IMR-90 (cell line): ENCODE measurements around the gene SLAMF1. TPM values are rescaled to one million over a fixed set of nuclear protein-coding genes. Genes with fewer than 3 reads are reported as not detected.

Experiments used
- ATAC-seq: fragments of 200-7000 bp; cut with Tn5 transposase; 2 replicates; pipeline ENCODE4 v1.9.1; 2020; ENCODE audit warnings: low read depth, mild to moderate bottlenecking, moderate library complexity
- BruUV-seq: library from RNA; stranded (reverse); fragments of 400-500 nt; replicated peaks from 2 replicates; lab custom pipeline; 2021; lab: Mats Ljungman, UMichigan
- CTCF ChIA-PET: fragments of 300-600 bp; formaldehyde crosslinking; extraction: SDS; loops from one replicate; lab custom pipeline; 2021; ENCODE audit warnings: antibody characterized with exemption; lab: Yijun Ruan, JAX
- POLR2A ChIA-PET: fragments of 300-600 bp; sonication (Branson Sonifier 250); formaldehyde crosslinking; loops from one replicate; lab custom pipeline; 2022; ENCODE audit warnings: antibody characterized with exemption; ENCODE audit not compliant: unreplicated experiment; lab: Charles Lee
- DNase-seq: peaks from one replicate; pipeline ENCODE4 v3.0.0; 2013
- H2AFZ ChIP-seq: replicated peaks from 2 replicates; pipeline ENCODE3; 2013; ENCODE audit warnings: low read length, mild to moderate bottlenecking; ENCODE audit not compliant: poor library complexity
- H2AK5ac ChIP-seq: 2 replicates; pipeline ENCODE4 v1.6.1; 2013; ENCODE audit warnings: low read depth, low read length, inconsistent platforms
- H2AK9ac ChIP-seq: replicated peaks from 2 replicates; pipeline ENCODE3; 2013; ENCODE audit warnings: mild to moderate bottlenecking, low read depth, low read length, moderate library complexity; ENCODE audit not compliant: poor library complexity
- H2BK120ac ChIP-seq: 2 replicates; pipeline ENCODE4 v1.6.1; 2013; ENCODE audit warnings: low read depth, low read length, inconsistent platforms
- H2BK15ac ChIP-seq: 3 replicates; pipeline ENCODE4 v1.6.1; 2013; ENCODE audit warnings: low read depth, low read length, inconsistent platforms
- H2BK20ac ChIP-seq: 2 replicates; pipeline ENCODE4 v1.6.1; 2013; ENCODE audit warnings: low read depth, mild to moderate bottlenecking, inconsistent platforms, low read length, moderate library complexity
- H2BK5ac ChIP-seq: 2 replicates; pipeline ENCODE4 v1.6.1; 2013; ENCODE audit warnings: mild to moderate bottlenecking, low read depth, low read length, inconsistent platforms; ENCODE audit not compliant: poor library complexity, severe bottlenecking
- H3K14ac ChIP-seq: replicated peaks from 2 replicates; pipeline ENCODE4 v1.6.1; 2013; ENCODE audit warnings: low read depth, low read length, inconsistent platforms
- H3K18ac ChIP-seq: 2 replicates; pipeline ENCODE4 v1.6.1; 2013; ENCODE audit warnings: low read depth, low read length, control low read depth
- H3K23ac ChIP-seq: 2 replicates; pipeline ENCODE4 v1.6.1; 2013; ENCODE audit warnings: low read depth, low read length, inconsistent platforms
- H3K27ac ChIP-seq: 2 replicates; pipeline ENCODE4 v1.5.1; 2013; ENCODE audit warnings: mild to moderate bottlenecking, control low read depth, low read length; ENCODE audit not compliant: insufficient read depth
- H3K27me3 ChIP-seq: 2 replicates; pipeline ENCODE4 v1.6.1; 2013; ENCODE audit warnings: low read length; ENCODE audit not compliant: control insufficient read depth, insufficient read depth
- H3K36me3 ChIP-seq: 2 replicates; pipeline ENCODE4 v1.6.1; 2013; ENCODE audit warnings: low read length, mixed read lengths; ENCODE audit not compliant: control insufficient read depth, insufficient read depth
- H3K4ac ChIP-seq: 2 replicates; pipeline ENCODE4 v1.6.1; 2013; ENCODE audit warnings: low read depth, low read length, inconsistent platforms
- H3K4me1 ChIP-seq: 2 replicates; pipeline ENCODE4 v1.6.1; 2013; ENCODE audit warnings: low read length, mixed read lengths; ENCODE audit not compliant: control insufficient read depth, insufficient read depth
- H3K4me2 ChIP-seq: 2 replicates; pipeline ENCODE4 v1.6.1; 2013; ENCODE audit warnings: low read depth, mild to moderate bottlenecking, control low read depth, low read length, moderate library complexity
- H3K4me3 ChIP-seq: 2 replicates; pipeline ENCODE4 v1.5.1; 2013; ENCODE audit warnings: low read depth, mild to moderate bottlenecking, control low read depth, low read length, moderate library complexity; ENCODE audit not compliant: insufficient read depth
- H3K56ac ChIP-seq: 2 replicates; pipeline ENCODE4 v1.6.1; 2013; ENCODE audit warnings: low read length, inconsistent platforms; ENCODE audit not compliant: insufficient read depth; ENCODE audit errors: extremely low read depth
- H3K79me1 ChIP-seq, 2 experiments: 2 replicates each; pipeline ENCODE4 v1.6.1; 2013; ENCODE audit warnings: low read length in 2 of 2, inconsistent platforms in 1 of 2, low read depth in 1 of 2
- H3K9ac ChIP-seq: 2 replicates; pipeline ENCODE4 v1.6.1; 2013; ENCODE audit warnings: low read depth, low read length, control low read depth
- H3K9me1 ChIP-seq: 2 replicates; pipeline ENCODE4 v1.6.1; 2013; ENCODE audit warnings: low read length, inconsistent platforms; ENCODE audit not compliant: insufficient read depth
- H3K9me3 ChIP-seq: 2 replicates; pipeline ENCODE4 v1.6.1; 2013; ENCODE audit warnings: low read length; ENCODE audit not compliant: control insufficient read depth, insufficient read depth
- H4K20me1 ChIP-seq: 2 replicates; pipeline ENCODE4 v1.6.1; 2013; ENCODE audit warnings: low read length, inconsistent platforms; ENCODE audit not compliant: insufficient read depth
- H4K5ac ChIP-seq: 2 replicates; pipeline ENCODE4 v1.6.1; 2013; ENCODE audit warnings: mild to moderate bottlenecking, low read depth, low read length, control low read depth
- H4K8ac ChIP-seq, 2 experiments: 2 replicates each; pipeline ENCODE4 v1.6.1; 2013; ENCODE audit warnings: low read depth in 2 of 2, low read length in 2 of 2, control low read depth in 1 of 2, inconsistent platforms in 1 of 2
- H4K91ac ChIP-seq: 2 replicates; pipeline ENCODE4 v1.6.1; 2013; ENCODE audit warnings: low read depth, low read length, inconsistent platforms; ENCODE audit not compliant: insufficient read depth
- BHLHE40 ChIP-seq: fragments of 150-350 bp; IDR thresholded peaks from 2 replicates; pipeline ENCODE4 v1.6.1; 2016; ENCODE audit warnings: mild to moderate bottlenecking, low read depth, low read length
- CEBPB ChIP-seq: IDR thresholded peaks from 2 replicates; pipeline ENCODE4 v1.6.1; 2012; ENCODE audit warnings: low read depth, low read length, improper control_type of control experiment
- CHD1 ChIP-seq: IDR thresholded peaks from 2 replicates; pipeline ENCODE4 v1.6.1; 2012; ENCODE audit warnings: low read depth, low read length, improper control_type of control experiment
- FOS ChIP-seq: fragments of 150-350 bp; IDR thresholded peaks from 2 replicates; pipeline ENCODE4 v1.6.1; 2016; ENCODE audit warnings: low read depth, low read length
- MAFK ChIP-seq: IDR thresholded peaks from 2 replicates; pipeline ENCODE4 v1.6.1; 2012; ENCODE audit warnings: low read depth, low read length, improper control_type of control experiment
- MAZ ChIP-seq: IDR thresholded peaks from 2 replicates; pipeline ENCODE4 v1.6.1; 2012; ENCODE audit warnings: low read depth, mild to moderate bottlenecking, low read length, improper control_type of control experiment, moderate library complexity, borderline replicate concordance
- MXI1 ChIP-seq: IDR thresholded peaks from 2 replicates; pipeline ENCODE4 v1.6.1; 2012; ENCODE audit warnings: low read depth, mild to moderate bottlenecking, low read length, moderate library complexity, borderline replicate concordance
- POLR2A ChIP-seq: IDR thresholded peaks from 2 replicates; pipeline ENCODE4 v1.6.1; 2012; ENCODE audit warnings: mild to moderate bottlenecking, low read depth, low read length
- RAD21 ChIP-seq: IDR thresholded peaks from 2 replicates; pipeline ENCODE4 v1.6.1; 2012; ENCODE audit warnings: low read length, improper control_type of control experiment
- RCOR1 ChIP-seq: IDR thresholded peaks from 2 replicates; pipeline ENCODE4 v1.6.1; 2012; ENCODE audit warnings: mild to moderate bottlenecking, low read length, improper control_type of control experiment; ENCODE audit not compliant: insufficient replicate concordance
- RFX5 ChIP-seq: IDR thresholded peaks from 2 replicates; pipeline ENCODE4 v1.8.0; 2012; ENCODE audit warnings: low read depth, mild to moderate bottlenecking, low read length, moderate library complexity
- SMC3 ChIP-seq: fragments of 150-350 bp; IDR thresholded peaks from 2 replicates; pipeline ENCODE4 v1.6.1; 2016; ENCODE audit warnings: low read depth, mild to moderate bottlenecking, antibody characterized with exemption, low read length, moderate library complexity
- WGBS, 2 experiments: methylation state at CpG; one replicate each; pipeline versions ENCODE4 v1.1.5 to v1.1.7; 2013; ENCODE audit warnings: missing lambda C conversion rate in 2 of 2; ENCODE audit not compliant: insufficient read length in 1 of 2; ENCODE audit errors: extremely low coverage in 2 of 2; 5-methylcytosine and 5-hydroxymethylcytosine counted together
- dilution Hi-C: fragments of 300-500 bp; cut with HindIII; formaldehyde crosslinking; loops from one replicate; pipeline ENCODE4 v1.14.3; 2018; ENCODE audit warnings: low sequenced_read_pairs; ENCODE audit not compliant: unreplicated experiment
- in situ Hi-C: fragments of 300-500 bp; cut with MboI; formaldehyde crosslinking; loops from 3 replicates; pipeline ENCODE4 v1.14.3; 2019; ENCODE audit warnings: low sequenced_read_pairs, inconsistent platforms, mixed read lengths
- intact Hi-C: fragments of 100-400 bp; cut with micrococcal nuclease; formaldehyde crosslinking; loops from 2 replicates; pipeline ENCODE4 v1.10.0; 2022
- polyA plus RNA-seq, 3 experiments: library from polyadenylated mRNA; depleted of rRNA; stranded (reverse); fragments of >200 nt; gene quantifications; 2 replicates each; pipeline ENCODE4 v1.2.3, GENCODE V29; 2012; ENCODE audit warnings: low replicate concordance in 1 of 3
- total RNA-seq: library from RNA; depleted of rRNA; stranded (reverse); fragments of >200 nt; gene quantifications from 2 replicates; pipeline ENCODE4 v1.2.3, GENCODE V29; 2012
- TF ChIP-seq, protein P1 (sequence below): fragments of 150-350 bp; IDR thresholded peaks from 2 replicates; pipeline ENCODE4 v1.6.1; 2016; ENCODE audit warnings: low read depth, mild to moderate bottlenecking, low read length, moderate library complexity, borderline replicate concordance
- TF ChIP-seq, protein P2 (sequence below): fragments of 150-350 bp; IDR thresholded peaks from 2 replicates; pipeline ENCODE4 v1.6.1; 2017; ENCODE audit warnings: mild to moderate bottlenecking, antibody characterized with exemption, low read length, low read depth
- TF ChIP-seq, protein P3 (sequence below): conservative IDR thresholded peaks from 2 replicates; pipeline ENCODE4 v1.5.1; 2012; ENCODE audit warnings: mild to moderate bottlenecking, low read depth, low read length, improper control_type of control experiment

Gene SLAMF1
- total and polyA plus RNA-seq, 2 of the 4 experiments (the other 2 are of a cell fraction), result not detected

DNA sequence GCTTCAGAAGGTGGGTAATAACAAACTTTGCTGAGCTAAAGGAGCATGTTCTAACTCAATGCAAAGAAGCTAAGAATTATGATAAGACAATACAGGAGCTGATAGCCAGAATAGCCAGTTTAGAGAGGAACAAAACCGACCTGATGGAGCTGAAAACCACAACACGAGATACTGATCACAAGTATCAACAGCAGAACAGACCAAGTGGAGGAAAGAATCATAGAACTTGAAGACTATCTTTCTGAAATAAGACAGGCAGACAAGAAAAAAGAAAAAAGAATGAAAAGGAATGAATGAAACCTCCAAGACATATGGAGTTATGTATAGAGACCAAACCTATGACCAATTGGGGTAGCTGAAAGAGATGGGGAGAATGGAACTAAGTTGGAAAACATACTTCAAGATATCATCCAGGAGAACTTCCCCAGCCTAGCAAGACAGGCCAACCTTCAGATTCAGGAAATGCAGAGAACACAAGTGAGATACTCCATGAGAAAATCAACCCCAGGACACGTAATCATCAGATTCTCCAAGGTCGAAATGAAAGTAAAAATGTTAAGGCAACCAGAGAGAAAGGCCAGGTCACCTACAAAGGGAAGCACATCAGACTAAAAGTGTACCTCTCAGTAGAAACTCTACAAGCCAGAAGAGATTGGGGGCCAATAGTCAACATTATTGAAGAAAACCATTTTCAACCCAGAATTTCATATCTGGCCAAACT, 88.0 kb downstream of the SLAMF1 start:
- intact Hi-C loops, result no loop called here
- Histone ChIP-seq H3K4ac (no peak overlapping the region), H3K14ac (no peak overlapping the region), H2BK120ac (no peak overlapping the region), H2AFZ (no peak overlapping the region), H2BK5ac (no peak overlapping the region), H3K23ac (no peak overlapping the region), H2AK9ac (no peak overlapping the region), H3K56ac (no peak overlapping the region), H3K27me3 (no peaks in the 10 kb centered on the region), H4K5ac (no peak overlapping the region), H3K4me1 (no peaks in the 10 kb centered on the region), H4K91ac (no peak overlapping the region), H3K9me1 (no peaks in the 10 kb centered on the region), H4K8ac (no peak overlapping the region), H3K27ac (no peak overlapping the region), H3K79me1 (no peaks in the 10 kb centered on the region), H2BK15ac (no peak overlapping the region), H3K36me3 (no peaks in the 10 kb centered on the region), H4K20me1 (no peaks in the 10 kb centered on the region), H2AK5ac (no peak overlapping the region), H3K9me3 (no peaks in the 10 kb centered on the region), H3K4me2 (no peak overlapping the region), H3K18ac (no peak overlapping the region), H2BK20ac (no peak overlapping the region), H3K4me3 (no peak overlapping the region), H3K9ac (no peak overlapping the region)
- BruUV-seq, result no TSS peak
- WGBS, 2 experiments, result no CpG with 5 or more reads among the region's 4 CpGs
- ATAC-seq, result no peak
- POLR2A ChIA-PET, result no interaction called here
- DNase-seq, result no peak
- in situ Hi-C loops, result no loop called here
- CTCF ChIA-PET, result no interaction called here
- TF ChIP-seq CHD1 (no peak), RCOR1 (no peak), CEBPB (no peak), RAD21 (no peak), SMC3 (no peak), POLR2A (no peak), FOS (no peak), MXI1 (no peak), BHLHE40 (no peak), MAZ (no peak), RFX5 (no peak), MAFK (no peak)
- TF ChIP-seq, protein P1, sequence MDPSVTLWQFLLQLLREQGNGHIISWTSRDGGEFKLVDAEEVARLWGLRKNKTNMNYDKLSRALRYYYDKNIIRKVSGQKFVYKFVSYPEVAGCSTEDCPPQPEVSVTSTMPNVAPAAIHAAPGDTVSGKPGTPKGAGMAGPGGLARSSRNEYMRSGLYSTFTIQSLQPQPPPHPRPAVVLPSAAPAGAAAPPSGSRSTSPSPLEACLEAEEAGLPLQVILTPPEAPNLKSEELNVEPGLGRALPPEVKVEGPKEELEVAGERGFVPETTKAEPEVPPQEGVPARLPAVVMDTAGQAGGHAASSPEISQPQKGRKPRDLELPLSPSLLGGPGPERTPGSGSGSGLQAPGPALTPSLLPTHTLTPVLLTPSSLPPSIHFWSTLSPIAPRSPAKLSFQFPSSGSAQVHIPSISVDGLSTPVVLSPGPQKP, result no peak
- TF ChIP-seq, protein P2, sequence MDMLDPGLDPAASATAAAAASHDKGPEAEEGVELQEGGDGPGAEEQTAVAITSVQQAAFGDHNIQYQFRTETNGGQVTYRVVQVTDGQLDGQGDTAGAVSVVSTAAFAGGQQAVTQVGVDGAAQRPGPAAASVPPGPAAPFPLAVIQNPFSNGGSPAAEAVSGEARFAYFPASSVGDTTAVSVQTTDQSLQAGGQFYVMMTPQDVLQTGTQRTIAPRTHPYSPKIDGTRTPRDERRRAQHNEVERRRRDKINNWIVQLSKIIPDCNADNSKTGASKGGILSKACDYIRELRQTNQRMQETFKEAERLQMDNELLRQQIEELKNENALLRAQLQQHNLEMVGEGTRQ, result no peak
- TF ChIP-seq, protein P3, sequence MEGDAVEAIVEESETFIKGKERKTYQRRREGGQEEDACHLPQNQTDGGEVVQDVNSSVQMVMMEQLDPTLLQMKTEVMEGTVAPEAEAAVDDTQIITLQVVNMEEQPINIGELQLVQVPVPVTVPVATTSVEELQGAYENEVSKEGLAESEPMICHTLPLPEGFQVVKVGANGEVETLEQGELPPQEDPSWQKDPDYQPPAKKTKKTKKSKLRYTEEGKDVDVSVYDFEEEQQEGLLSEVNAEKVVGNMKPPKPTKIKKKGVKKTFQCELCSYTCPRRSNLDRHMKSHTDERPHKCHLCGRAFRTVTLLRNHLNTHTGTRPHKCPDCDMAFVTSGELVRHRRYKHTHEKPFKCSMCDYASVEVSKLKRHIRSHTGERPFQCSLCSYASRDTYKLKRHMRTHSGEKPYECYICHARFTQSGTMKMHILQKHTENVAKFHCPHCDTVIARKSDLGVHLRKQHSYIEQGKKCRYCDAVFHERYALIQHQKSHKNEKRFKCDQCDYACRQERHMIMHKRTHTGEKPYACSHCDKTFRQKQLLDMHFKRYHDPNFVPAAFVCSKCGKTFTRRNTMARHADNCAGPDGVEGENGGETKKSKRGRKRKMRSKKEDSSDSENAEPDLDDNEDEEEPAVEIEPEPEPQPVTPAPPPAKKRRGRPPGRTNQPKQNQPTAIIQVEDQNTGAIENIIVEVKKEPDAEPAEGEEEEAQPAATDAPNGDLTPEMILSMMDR, result no peak
- dilution Hi-C loops, result no loop called here
